H9 (cell line): ENCODE results near the gene IL25. TPM values are rescaled to one million over a fixed set of nuclear protein-coding genes. Genes with fewer than 3 reads are reported as not detected.

Experiments used
- DNase-seq: peaks from one replicate; pipeline ENCODE4 v3.0.0-alpha.2; 2017
- H2AFZ ChIP-seq: one replicate; pipeline ENCODE4 v1.6.1; 2013; ENCODE audit warnings: mild to moderate bottlenecking, low read length, control low read depth, moderate library complexity
- H2AK5ac ChIP-seq: 2 replicates; pipeline ENCODE4 v1.6.1; 2013; ENCODE audit warnings: low read length, control low read depth, mixed read lengths; ENCODE audit not compliant: insufficient read length
- H2BK120ac ChIP-seq: one replicate; pipeline ENCODE4 v1.6.1; 2013; ENCODE audit warnings: low read depth, mild to moderate bottlenecking, low read length, control low read depth, inconsistent platforms; ENCODE audit not compliant: poor library complexity, severe bottlenecking
- H2BK12ac ChIP-seq: 2 replicates; pipeline ENCODE4 v1.6.1; 2013; ENCODE audit warnings: low read length, control low read depth, mixed read lengths, low read depth; ENCODE audit not compliant: insufficient read length
- H2BK15ac ChIP-seq: 2 replicates; pipeline ENCODE4 v1.6.1; 2013; ENCODE audit warnings: low read depth, low read length, control low read depth
- H2BK20ac ChIP-seq: one replicate; pipeline ENCODE4 v1.6.1; 2013; ENCODE audit warnings: low read depth, mild to moderate bottlenecking, low read length, control low read depth, inconsistent platforms; ENCODE audit not compliant: poor library complexity, severe bottlenecking
- H2BK5ac ChIP-seq: 2 replicates; pipeline ENCODE4 v1.6.1; 2013; ENCODE audit warnings: low read length, control low read depth, mixed read lengths; ENCODE audit not compliant: insufficient read length
- H3K14ac ChIP-seq: 2 replicates; pipeline ENCODE4 v1.6.1; 2013; ENCODE audit warnings: low read length, control low read depth; ENCODE audit not compliant: insufficient read depth
- H3K18ac ChIP-seq: 2 replicates; pipeline ENCODE4 v1.6.1; 2013; ENCODE audit warnings: low read depth, mild to moderate bottlenecking, mixed read lengths, low read length, control low read depth; ENCODE audit not compliant: insufficient read length
- H3K23ac ChIP-seq: 2 replicates; pipeline ENCODE4 v1.6.1; 2013; ENCODE audit warnings: low read length, control low read depth, mixed read lengths, low read depth; ENCODE audit not compliant: insufficient read length
- H3K23me2 ChIP-seq: 2 replicates; pipeline ENCODE4 v1.6.1; 2013; ENCODE audit warnings: low read depth, mild to moderate bottlenecking, mixed read lengths, low read length, control low read depth; ENCODE audit not compliant: insufficient read length, poor library complexity, severe bottlenecking
- H3K27ac ChIP-seq: 2 replicates; pipeline ENCODE4 v1.5.1; 2013; ENCODE audit warnings: low read length, control low read depth, mixed read lengths, low read depth; ENCODE audit not compliant: insufficient read length
- H3K27me3 ChIP-seq: 2 replicates; pipeline ENCODE4 v1.6.1; 2013; ENCODE audit warnings: low read length, control low read depth, inconsistent platforms; ENCODE audit not compliant: insufficient read depth
- H3K4ac ChIP-seq: 2 replicates; pipeline ENCODE4 v1.6.1; 2013; ENCODE audit warnings: low read depth, mild to moderate bottlenecking, control low read depth, inconsistent platforms, low read length, moderate library complexity
- H3K4me1 ChIP-seq: 2 replicates; pipeline ENCODE4 v1.6.1; 2013; ENCODE audit warnings: low read length, control low read depth, inconsistent platforms; ENCODE audit not compliant: insufficient read depth
- H3K4me2 ChIP-seq: 2 replicates; pipeline ENCODE4 v1.6.1; 2013; ENCODE audit warnings: low read length, control low read depth, mixed read lengths; ENCODE audit not compliant: insufficient read length, insufficient read depth
- H3K56ac ChIP-seq: 2 replicates; pipeline ENCODE4 v1.6.1; 2013; ENCODE audit warnings: low read depth, mild to moderate bottlenecking, mixed read lengths, low read length, control low read depth; ENCODE audit not compliant: insufficient read length
- H3K79me1 ChIP-seq: 2 replicates; pipeline ENCODE4 v1.6.1; 2013; ENCODE audit warnings: low read depth, mild to moderate bottlenecking, moderate library complexity, low read length, control low read depth, inconsistent platforms; ENCODE audit not compliant: insufficient read depth, poor library complexity, severe bottlenecking
- H3K79me2 ChIP-seq: 2 replicates; pipeline ENCODE4 v1.6.1; 2013; ENCODE audit warnings: low read length, control low read depth, inconsistent platforms; ENCODE audit not compliant: insufficient read depth
- H3K9ac ChIP-seq: 2 replicates; pipeline ENCODE4 v1.6.1; 2013; ENCODE audit warnings: low read length, control low read depth, mixed read lengths; ENCODE audit not compliant: insufficient read length; ENCODE audit errors: extremely low read depth
- H3K9me3 ChIP-seq: one replicate; pipeline ENCODE4 v1.6.1; 2013; ENCODE audit warnings: low read depth, low read length, inconsistent platforms; ENCODE audit not compliant: control insufficient read depth
- H3T11ph ChIP-seq: one replicate; pipeline ENCODE4 v1.6.1; 2013; ENCODE audit warnings: mild to moderate bottlenecking, low read length, control low read depth, inconsistent platforms
- H4K20me1 ChIP-seq: one replicate; pipeline ENCODE4 v1.6.1; 2013; ENCODE audit not compliant: control insufficient read depth, insufficient read length, insufficient read depth
- H4K5ac ChIP-seq: 2 replicates; pipeline ENCODE4 v1.6.1; 2013; ENCODE audit warnings: low read depth, mild to moderate bottlenecking, mixed read lengths, low read length, control low read depth; ENCODE audit not compliant: insufficient read length
- H4K8ac ChIP-seq: replicated peaks from 2 replicates; pipeline ENCODE4 v1.6.1; 2013; ENCODE audit warnings: low read length, control low read depth, mixed read lengths, low read depth; ENCODE audit not compliant: insufficient read length
- H4K91ac ChIP-seq: 2 replicates; pipeline ENCODE4 v1.6.1; 2013; ENCODE audit warnings: low read depth, mild to moderate bottlenecking, moderate library complexity, mixed read lengths, low read length, control low read depth; ENCODE audit not compliant: insufficient read length
- H3K27ac Mint-ChIP-seq, 3 experiments: 2 replicates in 2 of 3; 3 replicates in 1 of 3; pipeline ENCODE4 v1.8.0; 2020 to 2021; ENCODE audit warnings: mixed read lengths in 3 of 3, mild to moderate bottlenecking in 1 of 3, moderate library complexity in 1 of 3
- H3K27me3 Mint-ChIP-seq: 2 replicates; pipeline ENCODE4 v1.8.0; 2021; ENCODE audit warnings: low read depth, mild to moderate bottlenecking, moderate library complexity, mixed read lengths
- H3K36me3 Mint-ChIP-seq, 3 experiments: 2 replicates in 2 of 3; 3 replicates in 1 of 3; pipeline ENCODE4 v1.8.0; 2020 to 2021; ENCODE audit warnings: low read depth in 3 of 3, mixed read lengths in 3 of 3; ENCODE audit not compliant: insufficient read depth in 1 of 3
- H3K4me1 Mint-ChIP-seq, 2 experiments: 2 replicates each; pipeline ENCODE4 v1.8.0; 2020; ENCODE audit warnings: mixed read lengths in 2 of 2
- H3K4me3 Mint-ChIP-seq, 2 experiments: 2 replicates in 1 of 2; 3 replicates in 1 of 2; pipeline ENCODE4 v1.8.0; 2020 to 2021; ENCODE audit warnings: mild to moderate bottlenecking in 2 of 2, mixed read lengths in 2 of 2, moderate library complexity in 1 of 2
- H3K9me3 Mint-ChIP-seq, 2 experiments: 2 replicates in 1 of 2; 3 replicates in 1 of 2; pipeline ENCODE4 v1.8.0; 2020; ENCODE audit warnings: mild to moderate bottlenecking in 2 of 2, mixed read lengths in 2 of 2, moderate library complexity in 1 of 2
- WGBS: extraction: QIAGEN DNeasy Blood & Tissue Kit; methylation state at CpG from one replicate; pipeline ENCODE4 v1.1.7; 2013; ENCODE audit warnings: missing lambda C conversion rate, low lambda C conversion rate, mixed read lengths; ENCODE audit not compliant: insufficient read length; ENCODE audit errors: extremely low coverage; 5-methylcytosine and 5-hydroxymethylcytosine counted together
- total RNA-seq: library from RNA; stranded (reverse); gene quantifications from 2 replicates; pipeline ENCODE4 v1.2.1, GENCODE V29; 2021
- TF ChIP-seq, protein P1 (sequence below): fragments of 200-600 bp; sonication (generic); conservative IDR thresholded peaks from 3 replicates; pipeline ENCODE4 v1.8.0; 2021; ENCODE audit warnings: antibody characterized with exemption, mild to moderate bottlenecking

The IL25 gene
- total RNA-seq, 1 experiment from 2014 or later = not detected

DNA sequence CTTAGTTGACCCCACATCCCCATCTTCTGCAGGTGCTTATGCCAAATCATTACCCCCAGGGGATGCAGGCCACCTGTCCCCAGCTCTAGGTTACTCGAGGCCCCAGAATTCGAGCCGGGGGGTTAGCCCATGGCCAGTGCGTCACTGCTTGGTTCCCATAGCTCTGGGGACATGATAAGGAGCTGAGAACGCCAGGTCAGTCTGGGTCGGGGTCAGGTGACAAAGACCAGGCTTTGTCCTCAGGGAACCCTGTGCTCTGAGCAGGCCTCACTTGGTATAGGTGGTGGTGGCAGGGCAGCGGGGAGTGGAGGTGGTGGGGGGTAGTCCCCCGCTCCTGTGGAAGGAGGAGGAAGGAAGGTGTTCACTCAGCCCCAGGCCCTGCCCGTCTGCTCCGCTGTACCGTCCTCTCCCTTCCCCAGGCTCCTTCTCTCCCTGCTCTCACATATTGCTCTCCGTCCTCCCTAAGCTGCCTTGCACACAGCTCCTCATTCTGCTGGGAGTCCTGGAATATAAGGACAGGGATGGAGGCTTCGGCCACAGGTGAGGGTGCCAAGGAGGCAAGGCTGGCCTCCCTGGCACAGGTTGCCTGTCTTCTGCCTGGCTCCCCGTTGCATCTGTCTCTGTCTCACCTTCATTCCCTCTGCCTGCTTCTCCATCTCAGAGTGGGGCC, 37.5 kb downstream of the IL25 start:
- no CpG with 5 or more reads among the region's 14 CpGs for WGBS
- no peak overlapping the region for H2BK120ac ChIP-seq

More for the DNA sequence above, 37.5 kb downstream of the IL25 start:
- Histone ChIP-seq H4K91ac (no peak overlapping the region), H3K27me3 (no peaks in the 10 kb centered on the region), H4K5ac (no peak overlapping the region), H3K56ac (no peak overlapping the region), H3K23me2 (no peaks in the 10 kb centered on the region), H2AK5ac (no peak overlapping the region), H2BK20ac (no peak overlapping the region), H3T11ph (no peak overlapping the region), H3K27ac (no peak overlapping the region), H3K23ac (no peak overlapping the region), H3K18ac (no peak overlapping the region), H2BK12ac (no peak overlapping the region), H3K9me3 (no peaks in the 10 kb centered on the region), H3K14ac (no peak overlapping the region), H2AFZ (no peak overlapping the region), H3K4me2 (no peak overlapping the region), H2BK15ac (no peak overlapping the region), H4K8ac (no peak overlapping the region), H3K79me2 (no peaks in the 10 kb centered on the region), H4K20me1 (no peaks in the 10 kb centered on the region), H2BK5ac (no peak overlapping the region), H3K79me1 (no peaks in the 10 kb centered on the region), H3K4me1 (no peaks in the 10 kb centered on the region), H3K9ac (no peak overlapping the region), H3K4ac (no peak overlapping the region)
- TF ChIP-seq, protein P1, sequence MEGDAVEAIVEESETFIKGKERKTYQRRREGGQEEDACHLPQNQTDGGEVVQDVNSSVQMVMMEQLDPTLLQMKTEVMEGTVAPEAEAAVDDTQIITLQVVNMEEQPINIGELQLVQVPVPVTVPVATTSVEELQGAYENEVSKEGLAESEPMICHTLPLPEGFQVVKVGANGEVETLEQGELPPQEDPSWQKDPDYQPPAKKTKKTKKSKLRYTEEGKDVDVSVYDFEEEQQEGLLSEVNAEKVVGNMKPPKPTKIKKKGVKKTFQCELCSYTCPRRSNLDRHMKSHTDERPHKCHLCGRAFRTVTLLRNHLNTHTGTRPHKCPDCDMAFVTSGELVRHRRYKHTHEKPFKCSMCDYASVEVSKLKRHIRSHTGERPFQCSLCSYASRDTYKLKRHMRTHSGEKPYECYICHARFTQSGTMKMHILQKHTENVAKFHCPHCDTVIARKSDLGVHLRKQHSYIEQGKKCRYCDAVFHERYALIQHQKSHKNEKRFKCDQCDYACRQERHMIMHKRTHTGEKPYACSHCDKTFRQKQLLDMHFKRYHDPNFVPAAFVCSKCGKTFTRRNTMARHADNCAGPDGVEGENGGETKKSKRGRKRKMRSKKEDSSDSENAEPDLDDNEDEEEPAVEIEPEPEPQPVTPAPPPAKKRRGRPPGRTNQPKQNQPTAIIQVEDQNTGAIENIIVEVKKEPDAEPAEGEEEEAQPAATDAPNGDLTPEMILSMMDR = no peak
- Mint-ChIP-seq H3K27me3 (peaks cover 51% of the 10 kb centered on the region), H3K9me3 (no peaks in the 10 kb centered on the region), H3K36me3 (no peaks in the 10 kb centered on the region), H3K4me1 (peaks cover 15 to 17% of the 10 kb centered on the region in 2 experiments), H3K27ac (no peak overlapping the region), H3K4me3 (no peak overlapping the region)
- no peak for DNase-seq
